Epithelial cell of proximal tubule (primary cell): Measurements from ENCODE around the gene MEGF10. TPM values are rescaled to one million over a fixed set of nuclear protein-coding genes. Genes with fewer than 3 reads are reported as not detected.

Experiments used
- DNase-seq: peaks from one replicate; pipeline ENCODE4 v3.0.0-alpha.2; 2011; ENCODE audit warnings: low read depth
- H3K4me3 ChIP-seq: 2 replicates; pipeline ENCODE4 v1.5.1; 2011; ENCODE audit warnings: low read depth, mild to moderate bottlenecking, low read length
- CTCF ChIP-seq: conservative IDR thresholded peaks from 2 replicates; pipeline ENCODE4 v1.5.1; 2012; ENCODE audit warnings: low read depth, mild to moderate bottlenecking, low read length
- total RNA-seq: library from RNA; depleted of rRNA; stranded (reverse); fragments of >200 nt; gene quantifications from 2 replicates; pipeline ENCODE4 v1.2.3, GENCODE V29; 2015

Gene MEGF10
- total RNA-seq, 1 donor from 2014 or later: 0.52 TPM

GRCh38 chr5:127409246-127409917, 118.8 kb downstream of the MEGF10 start:
- no peak for DNase-seq
- TF ChIP-seq CTCF: no peak
- no peak overlapping the region for H3K4me3 ChIP-seq

- TF ChIP-seq CTCF: no peak
- no peak for DNase-seq
These were observed 119.5 kb downstream of the MEGF10 start for GRCh38 chr5:127409921-127410675.

GRCh38 chr5:127410959-127411358, 120.4 kb downstream of the MEGF10 start:
- H3K4me3 ChIP-seq: no peak overlapping the region
- no peak for TF ChIP-seq CTCF
- DNase-seq: no peak

More at GRCh38 chr5:127409921-127410675, 119.5 kb downstream of the MEGF10 start:
- no peak overlapping the region for H3K4me3 ChIP-seq

GRCh38 chr5:127411381-127411780, 120.8 kb downstream of the MEGF10 start:
- TF ChIP-seq CTCF: no peak

GRCh38 chr5:127412698-127413097, 122.1 kb downstream of the MEGF10 start:
- H3K4me3 ChIP-seq: no peak overlapping the region
- no peak for DNase-seq
- no peak for TF ChIP-seq CTCF

More at GRCh38 chr5:127411381-127411780, 120.8 kb downstream of the MEGF10 start:
- H3K4me3 ChIP-seq: no peak overlapping the region
- DNase-seq: no peak

GRCh38 chr5:127415034-127415433, 124.4 kb downstream of the MEGF10 start:
- H3K4me3 ChIP-seq: no peak overlapping the region
- DNase-seq: no peak
- TF ChIP-seq CTCF: no peak
